ENCODE measurements around the gene ARFIP1. TPM values are rescaled to one million over a fixed set of nuclear protein-coding genes. Genes with fewer than 3 reads are reported as not detected.

ARFIP1 gene
- total RNA-seq, 4 donors from 2014 or later: 8.4 to 11.9 (median 9.7) TPM

GRCh38 chr4:152885185-152885584 lies 105.4 kb downstream of the ARFIP1 start:
- ATAC-seq (no peak), DNase-seq (no peak)
- intact Hi-C loops (cut with DNase I; ENCODE audit: low total_unique reads): no loop called here
- Histone ChIP-seq H3K27ac (no peak overlapping the region), H3K27me3 (no peaks in the 10 kb centered on the region), H3K36me3 (peaks cover 3 to 25% of the 10 kb centered on the region in 2 donors), H3K9me3 (no peaks in the 10 kb centered on the region), H3K4me1 (no peaks in the 10 kb centered on the region), H3K4me3 (no peak overlapping the region)
- in situ Hi-C loops (cut with MboI; ENCODE audit: low sequenced_read_pairs in 4 of 4): no loop called here
- TF ChIP-seq CTCF (IDR thresholded peaks at IDR 0.05 in 4 of 5, conservative IDR thresholded peaks at IDR 0.05 in 1 of 5) (no peak), POLR2A (IDR thresholded peaks at IDR 0.05) (no peak)

GRCh38 chr4:152886201-152886600 lies 106.4 kb downstream of the ARFIP1 start:
- ATAC-seq (no peak), DNase-seq (no peak)
- no peak overlapping the region for H3K27ac ChIP-seq
- H3K27me3 ChIP-seq: no peaks in the 10 kb centered on the region
- intact Hi-C loops (cut with DNase I; ENCODE audit: low total_unique reads) (no loop called here), in situ Hi-C loops (cut with MboI; ENCODE audit: low sequenced_read_pairs in 4 of 4) (no loop called here)
- no peak for TF ChIP-seq CTCF (IDR thresholded peaks at IDR 0.05 in 4 of 5, conservative IDR thresholded peaks at IDR 0.05 in 1 of 5)
- no peak for TF ChIP-seq POLR2A (IDR thresholded peaks at IDR 0.05)
- H3K4me3 ChIP-seq: no peak overlapping the region
- H3K9me3 ChIP-seq: no peaks in the 10 kb centered on the region
- H3K4me1 ChIP-seq: no peaks in the 10 kb centered on the region
- H3K36me3 ChIP-seq: peaks cover 3 to 29% of the 10 kb centered on the region in 2 donors

DNA sequence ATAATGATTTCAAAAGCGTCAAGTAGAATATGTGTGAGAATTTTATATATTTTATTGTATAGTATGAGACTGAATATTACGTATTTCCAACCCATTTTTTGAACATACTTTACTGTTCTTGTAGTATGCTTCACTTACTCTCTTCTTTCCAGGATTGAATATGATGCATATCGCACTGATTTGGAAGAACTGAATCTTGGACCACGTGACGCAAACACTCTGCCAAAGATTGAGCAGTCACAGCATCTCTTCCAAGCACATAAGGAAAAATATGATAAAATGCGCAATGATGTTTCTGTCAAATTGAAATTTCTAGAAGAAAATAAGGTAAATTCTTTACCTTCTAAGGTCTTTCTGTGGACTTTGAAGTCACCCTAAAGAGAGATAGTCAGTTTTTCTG lies 108.2 kb downstream of the ARFIP1 start:
- Histone ChIP-seq H3K4me1 (no peaks in the 10 kb centered on the region), H3K9me3 (no peaks in the 10 kb centered on the region), H3K27ac (no peak overlapping the region), H3K27me3 (no peaks in the 10 kb centered on the region), H3K4me3 (no peak overlapping the region), H3K36me3 (peaks cover 1 to 29% of the 10 kb centered on the region in 2 donors)
- intact Hi-C loops (cut with DNase I; ENCODE audit: low total_unique reads): no loop called here
- in situ Hi-C loops (cut with MboI; ENCODE audit: low sequenced_read_pairs in 4 of 4): no loop called here
- no peak for TF ChIP-seq POLR2A (IDR thresholded peaks at IDR 0.05)
- no peak for TF ChIP-seq CTCF (IDR thresholded peaks at IDR 0.05 in 4 of 5, conservative IDR thresholded peaks at IDR 0.05 in 1 of 5)
- DNase-seq: no peak
- no peak for ATAC-seq

GRCh38 chr4:152892974-152893373 lies 113.2 kb downstream of the ARFIP1 start:
- no peak overlapping the region for H3K27ac ChIP-seq
- in situ Hi-C loops (cut with MboI; ENCODE audit: low sequenced_read_pairs in 4 of 4): no loop called here
- H3K4me3 ChIP-seq: no peak overlapping the region
- no peaks in the 10 kb centered on the region for H3K4me1 ChIP-seq
- no peak for TF ChIP-seq CTCF (IDR thresholded peaks at IDR 0.05 in 4 of 5, conservative IDR thresholded peaks at IDR 0.05 in 1 of 5)
- H3K9me3 ChIP-seq: no peaks in the 10 kb centered on the region
- ATAC-seq: no peak
- peaks cover 0 to 22% of the 10 kb centered on the region in 2 donors for H3K36me3 ChIP-seq
- no peak for DNase-seq
- intact Hi-C loops (cut with DNase I; ENCODE audit: low total_unique reads): no loop called here
- H3K27me3 ChIP-seq: no peaks in the 10 kb centered on the region

DNA sequence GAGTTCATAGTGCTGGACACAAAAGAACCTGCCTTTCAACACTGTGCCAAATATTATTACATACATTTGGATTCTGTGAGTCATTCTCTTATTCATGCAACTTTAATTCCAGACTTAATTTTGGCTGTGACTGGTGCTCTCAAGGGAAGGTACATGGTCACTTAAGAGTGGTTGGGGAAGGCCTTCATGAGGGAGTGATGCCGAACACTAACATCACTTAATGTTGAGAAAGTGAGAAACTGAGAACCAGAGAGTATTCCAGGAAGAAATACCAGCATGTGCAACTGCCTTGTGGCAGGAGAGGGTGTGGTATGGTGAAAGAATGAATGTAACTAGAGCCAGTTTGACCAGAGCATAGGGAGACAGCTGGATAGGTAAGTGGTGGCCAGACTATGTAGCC lies 114.9 kb downstream of the ARFIP1 start:
- DNase-seq: no peak
- TF ChIP-seq CTCF (IDR thresholded peaks at IDR 0.05 in 4 of 5, conservative IDR thresholded peaks at IDR 0.05 in 1 of 5): no peak
- no peak for TF ChIP-seq POLR2A (IDR thresholded peaks at IDR 0.05)
- peaks cover 0 to 12% of the 10 kb centered on the region in 2 donors for H3K36me3 ChIP-seq

More for the DNA sequence above, 114.9 kb downstream of the ARFIP1 start:
- in situ Hi-C loops (cut with MboI; ENCODE audit: low sequenced_read_pairs in 4 of 4) (no loop called here), intact Hi-C loops (cut with DNase I; ENCODE audit: low total_unique reads) (no loop called here)
- ATAC-seq: no peak
- Histone ChIP-seq H3K9me3 (no peaks in the 10 kb centered on the region), H3K27me3 (no peaks in the 10 kb centered on the region), H3K4me3 (no peak overlapping the region), H3K27ac (no peak overlapping the region), H3K4me1 (no peaks in the 10 kb centered on the region)

All from gastrocnemius medialis (tissue), 4 donors.